ENCODE measurements around the gene CCNH.

GRCh38 chr5:87389296-87390034, 23.3 kb downstream of the CCNH start:
- TF ChIP-seq CTCF (conservative IDR thresholded peaks at IDR 0.05; ENCODE audit: low read depth, low read length) = no peak
- TF ChIP-seq EZH2 (IDR thresholded peaks at IDR 0.05; ENCODE audit: low read length, unreplicated experiment) = no peak
